Measurements from ENCODE around the gene METTL14. TPM values are rescaled to one million over a fixed set of nuclear protein-coding genes. Genes with fewer than 3 reads are reported as not detected.

Gene METTL14
- total RNA-seq, 4 donors from 2014 or later, result 8.2 to 31.8 (median 17.3) TPM

DNA sequence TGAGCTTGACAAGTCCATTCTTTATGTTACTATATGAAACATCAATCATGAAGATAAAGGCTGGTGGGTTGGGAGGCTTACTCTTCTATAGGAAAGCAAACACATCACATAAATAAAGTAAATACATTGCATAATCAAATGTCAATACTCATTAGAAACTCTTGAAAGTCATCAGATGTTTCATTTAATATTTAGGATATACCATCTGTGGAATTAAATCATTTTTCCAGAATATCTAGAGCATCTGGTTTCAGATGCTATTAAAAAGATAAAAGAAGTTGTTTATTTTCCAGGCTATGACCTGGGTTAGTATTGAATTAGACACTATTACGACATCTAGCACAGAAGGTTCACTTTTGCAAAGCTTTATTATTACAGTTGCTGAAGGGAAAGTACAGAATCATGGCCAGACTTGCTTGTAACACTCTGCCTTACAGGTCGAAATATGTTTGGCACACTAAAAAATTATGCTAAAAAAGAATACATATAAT lies 72.6 kb downstream of the METTL14 start:
- TF ChIP-seq POLR2A (IDR thresholded peaks at IDR 0.05), result peak in 1 of 2 donors; percentile 14
- TF ChIP-seq CTCF (IDR thresholded peaks at IDR 0.05 in 4 of 5, conservative IDR thresholded peaks at IDR 0.05 in 1 of 5), result no peak
- H3K4me3 ChIP-seq, result no peak overlapping the region
- H3K9me3 ChIP-seq, result no peaks in the 10 kb centered on the region
- ATAC-seq (peak; percentile 80 to 84), DNase-seq (no peak)
- in situ Hi-C loops (cut with MboI; ENCODE audit: low sequenced_read_pairs in 4 of 4), result loop anchor here in 2 of 4 donors (25.0 kb wide), 1 partner anchor 529 kb away; no protein-coding TSS in a partner anchor
- H3K36me3 ChIP-seq, result no peaks in the 10 kb centered on the region
- peaks cover 44 to 89% of the 10 kb centered on the region in 2 donors for H3K4me1 ChIP-seq
- H3K27ac ChIP-seq, result peak overlapping the region; percentile 5 to 76 (median 47)
- no peaks in the 10 kb centered on the region for H3K27me3 ChIP-seq
- intact Hi-C loops (cut with DNase I; ENCODE audit: low total_unique reads), result no loop called here

DNA sequence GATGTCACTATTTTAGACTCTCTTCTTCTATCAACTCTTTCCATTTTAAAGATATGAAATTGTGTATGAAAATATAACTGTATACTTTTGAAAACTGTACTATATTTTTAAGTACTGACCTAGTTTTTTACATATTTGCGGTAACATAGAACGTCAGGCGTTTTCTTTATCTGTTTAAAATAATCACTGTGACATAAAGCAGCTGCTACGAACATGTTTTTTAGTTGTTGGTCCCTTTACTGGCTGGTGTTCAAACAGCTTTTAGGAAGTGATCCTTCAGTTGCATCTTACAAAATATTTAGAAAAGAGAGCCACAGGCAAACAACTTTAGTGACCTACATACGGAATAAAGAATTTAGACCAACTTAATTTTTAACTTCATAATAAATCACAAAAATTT lies 73.1 kb downstream of the METTL14 start:
- H3K36me3 ChIP-seq, result no peaks in the 10 kb centered on the region
- H3K9me3 ChIP-seq, result no peaks in the 10 kb centered on the region
- TF ChIP-seq CTCF (IDR thresholded peaks at IDR 0.05 in 4 of 5, conservative IDR thresholded peaks at IDR 0.05 in 1 of 5) (no peak), POLR2A (IDR thresholded peaks at IDR 0.05) (no peak)
- H3K4me1 ChIP-seq, result peaks cover 42 to 89% of the 10 kb centered on the region in 2 donors
- H3K27ac ChIP-seq, result peak overlapping the region in 3 of 4 donors; percentile 44 to 76 (median 50)
- in situ Hi-C loops (cut with MboI; ENCODE audit: low sequenced_read_pairs in 4 of 4), result loop anchor here in 2 of 4 donors (25.0 kb wide), 1 partner anchor 529 kb away; no protein-coding TSS in a partner anchor
- intact Hi-C loops (cut with DNase I; ENCODE audit: low total_unique reads), result no loop called here
- no peak overlapping the region for H3K4me3 ChIP-seq
- ATAC-seq (peak; percentile 35 to 40), DNase-seq (no peak)
- H3K27me3 ChIP-seq, result no peaks in the 10 kb centered on the region

DNA sequence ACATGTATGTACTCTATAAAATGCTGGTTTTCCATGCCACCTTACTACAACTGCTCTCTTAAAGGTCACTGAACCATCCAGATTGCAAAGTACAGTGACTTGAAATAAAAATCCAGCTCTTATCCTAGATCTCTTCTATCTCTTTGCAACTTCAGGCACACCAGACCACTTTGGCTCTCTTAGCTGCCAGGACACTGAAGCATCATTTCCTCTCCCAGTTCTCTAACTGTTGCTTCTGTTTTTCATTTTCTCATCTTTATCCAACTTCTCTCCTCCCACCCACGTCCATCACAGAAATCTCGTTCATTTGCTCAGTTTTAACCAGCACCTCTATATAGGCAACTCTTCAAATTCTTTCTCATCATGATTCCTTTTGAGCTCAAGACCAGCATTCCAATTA lies 74.3 kb downstream of the METTL14 start:
- H3K27ac ChIP-seq, result peak overlapping the region in 3 of 4 donors; percentile 35 to 51 (median 50)
- in situ Hi-C loops (cut with MboI; ENCODE audit: low sequenced_read_pairs in 4 of 4), result loop anchor here in 2 of 4 donors (25.0 kb wide), 1 partner anchor 528 kb away; no protein-coding TSS in a partner anchor
- ATAC-seq (no peak), DNase-seq (no peak)
- TF ChIP-seq CTCF (IDR thresholded peaks at IDR 0.05 in 4 of 5, conservative IDR thresholded peaks at IDR 0.05 in 1 of 5) (no peak), POLR2A (IDR thresholded peaks at IDR 0.05) (no peak)
- intact Hi-C loops (cut with DNase I; ENCODE audit: low total_unique reads), result no loop called here
- H3K36me3 ChIP-seq, result peaks cover 0 to 10% of the 10 kb centered on the region in 2 donors
- H3K4me3 ChIP-seq, result no peak overlapping the region
- H3K4me1 ChIP-seq, result peaks cover 33 to 80% of the 10 kb centered on the region in 2 donors
- H3K27me3 ChIP-seq, result no peaks in the 10 kb centered on the region
- no peaks in the 10 kb centered on the region for H3K9me3 ChIP-seq

GRCh38 chr4:118760092-118760491 lies 74.9 kb downstream of the METTL14 start:
- Histone ChIP-seq H3K4me1 (peaks cover 33 to 81% of the 10 kb centered on the region in 2 donors), H3K4me3 (no peak overlapping the region), H3K9me3 (no peaks in the 10 kb centered on the region), H3K36me3 (peaks cover 0 to 13% of the 10 kb centered on the region in 2 donors), H3K27ac (peak overlapping the region in 2 of 4 donors; percentile 35 to 51), H3K27me3 (no peaks in the 10 kb centered on the region)
- intact Hi-C loops (cut with DNase I; ENCODE audit: low total_unique reads) (no loop called here), in situ Hi-C loops (cut with MboI; ENCODE audit: low sequenced_read_pairs in 4 of 4) (loop anchor here in 3 of 4 donors (10.0 to 25.0 kb wide), 2 partner anchors 215 to 527 kb away; no protein-coding TSS in a partner anchor)
- ATAC-seq (no peak), DNase-seq (no peak)
- TF ChIP-seq POLR2A (IDR thresholded peaks at IDR 0.05), result no peak
- no peak for TF ChIP-seq CTCF (IDR thresholded peaks at IDR 0.05 in 4 of 5, conservative IDR thresholded peaks at IDR 0.05 in 1 of 5)
